ENCODE measurements around the gene FREY1.

FREY1 gene, protein sequence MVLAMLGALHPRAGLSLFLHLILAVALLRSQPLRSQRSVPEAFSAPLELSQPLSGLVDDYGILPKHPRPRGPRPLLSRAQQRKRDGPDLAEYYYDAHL

DNA sequence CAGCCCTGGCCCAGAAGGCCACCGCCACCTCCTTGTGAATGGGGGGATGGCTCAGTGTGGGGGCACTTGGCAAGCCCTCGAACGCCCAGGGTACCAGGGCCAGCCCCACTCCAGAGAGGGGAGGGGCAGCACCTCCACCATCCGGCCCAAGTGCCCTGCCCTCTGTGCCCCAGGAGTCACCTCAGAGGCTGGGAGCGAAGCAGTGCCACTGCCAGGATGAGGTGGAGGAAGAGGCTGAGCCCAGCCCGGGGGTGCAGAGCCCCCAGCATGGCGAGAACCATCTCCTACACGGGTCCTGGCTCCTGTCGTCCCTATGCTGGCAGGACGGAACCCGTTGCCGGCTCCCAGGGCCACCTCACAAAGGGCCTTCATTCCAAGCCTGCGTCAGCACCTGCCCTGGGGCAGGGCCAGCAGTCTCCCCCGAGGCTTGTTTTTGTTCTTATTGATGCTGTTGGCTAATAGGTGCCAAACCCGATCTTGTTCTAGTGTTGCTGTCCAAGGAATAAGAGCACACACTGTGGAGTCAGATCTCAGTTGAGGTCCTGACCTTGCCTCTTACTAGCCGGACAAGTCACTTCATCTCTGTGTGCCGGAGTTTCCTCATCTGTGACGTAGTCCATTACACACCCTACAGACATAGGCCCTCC, at the start of gene FREY1:
FREY1 (minus strand) TSS at position 307 of the 647 bp plus-strand sequence; CDS start at position 281, 26 bp downstream.
- no peak for DNase-seq (ENCODE audit: low read depth in 2 of 2)

DNA sequence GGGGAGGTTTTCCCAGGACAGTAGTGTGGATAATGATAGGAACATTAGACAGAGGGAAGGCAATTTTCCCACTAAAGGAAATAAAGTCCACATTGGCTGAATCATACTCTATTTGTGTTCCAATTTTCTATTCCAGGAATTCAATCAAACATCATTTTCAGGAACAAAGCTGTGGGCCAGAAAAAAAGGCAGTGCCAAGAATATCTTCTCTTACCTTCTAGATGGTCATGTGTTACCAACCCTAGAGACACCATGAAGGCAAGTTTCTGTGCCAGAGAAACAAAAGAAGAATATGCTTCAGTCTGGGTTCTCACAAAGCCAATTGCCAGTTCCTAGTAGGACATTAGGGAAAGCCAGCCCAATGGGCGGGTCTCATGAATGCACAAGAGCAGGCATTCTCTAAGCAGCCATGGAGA, 42.9 kb upstream of the FREY1 start:
- DNase-seq (ENCODE audit: low read depth in 2 of 2), result no peak

DNA sequence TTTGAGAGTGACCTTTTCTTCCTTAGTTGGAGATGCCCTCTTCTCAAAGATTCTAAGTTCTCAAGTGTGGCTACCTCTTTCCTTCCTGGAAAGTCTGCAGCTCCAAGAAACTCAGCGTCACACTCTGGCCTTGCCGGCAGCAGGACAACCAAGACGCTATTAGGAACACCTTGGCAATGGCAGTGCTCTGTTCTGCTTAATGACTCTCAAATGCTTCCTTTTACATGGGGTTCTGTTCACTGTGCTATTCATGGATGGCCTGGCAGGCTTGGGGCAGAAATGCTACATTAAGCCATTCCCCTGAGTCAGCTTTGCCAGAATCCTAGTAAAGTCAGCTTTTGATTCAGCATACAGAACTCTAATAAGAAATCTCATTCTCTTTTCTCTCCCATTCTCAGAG, 41.3 kb upstream of the FREY1 start:
- no peak for DNase-seq (ENCODE audit: low read depth in 2 of 2)

DNA sequence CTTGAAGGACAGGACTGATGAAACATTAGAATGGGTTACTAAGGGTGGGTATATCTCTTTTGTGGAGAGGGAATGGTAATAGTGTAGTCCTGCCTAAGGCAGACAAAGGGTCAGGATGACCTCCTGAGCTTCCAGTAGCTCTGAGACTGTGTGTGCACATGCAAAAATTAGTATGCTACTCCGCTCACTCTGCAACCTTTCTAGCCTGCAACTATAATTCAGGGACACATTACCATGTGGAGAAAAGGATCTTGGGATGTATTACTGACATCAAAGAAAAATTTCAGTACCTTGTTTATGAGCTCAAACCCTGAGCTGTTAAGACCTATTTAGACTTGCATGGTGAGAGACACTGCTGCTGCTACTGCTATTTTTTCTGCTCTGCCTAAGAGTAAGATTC, 40.8 kb upstream of the FREY1 start:
- no peak for DNase-seq (ENCODE audit: low read depth in 2 of 2)

DNA sequence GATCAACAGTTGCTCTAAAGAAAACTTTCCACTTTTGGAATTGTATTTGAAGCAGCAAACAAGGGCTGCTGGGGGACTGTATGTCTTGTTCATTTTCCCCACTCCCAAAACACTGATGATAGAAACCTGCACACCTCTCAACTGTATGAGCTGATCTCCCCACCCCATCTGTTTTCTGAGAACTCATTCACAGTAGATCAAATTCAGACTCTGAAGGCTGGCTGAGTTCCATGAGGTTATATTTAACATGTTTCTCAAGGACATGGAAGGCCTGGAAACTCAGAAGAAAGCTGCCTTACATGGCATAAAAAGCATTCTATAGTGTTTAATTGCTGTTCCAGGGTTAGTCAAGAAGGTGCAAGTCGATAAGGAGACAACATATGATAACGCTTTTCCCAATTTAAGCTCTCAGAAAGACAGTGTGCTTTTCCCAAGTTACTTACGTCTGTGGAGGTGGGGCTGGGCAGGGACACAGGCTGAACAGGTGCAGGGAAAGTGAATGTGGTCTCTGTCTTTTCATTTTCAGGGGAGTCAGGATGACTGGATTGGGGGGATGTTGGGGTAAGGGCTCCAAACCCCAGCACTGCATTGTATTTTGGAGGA, 38.4 kb upstream of the FREY1 start:
- no peak for DNase-seq (ENCODE audit: low read depth in 2 of 2)

DNA sequence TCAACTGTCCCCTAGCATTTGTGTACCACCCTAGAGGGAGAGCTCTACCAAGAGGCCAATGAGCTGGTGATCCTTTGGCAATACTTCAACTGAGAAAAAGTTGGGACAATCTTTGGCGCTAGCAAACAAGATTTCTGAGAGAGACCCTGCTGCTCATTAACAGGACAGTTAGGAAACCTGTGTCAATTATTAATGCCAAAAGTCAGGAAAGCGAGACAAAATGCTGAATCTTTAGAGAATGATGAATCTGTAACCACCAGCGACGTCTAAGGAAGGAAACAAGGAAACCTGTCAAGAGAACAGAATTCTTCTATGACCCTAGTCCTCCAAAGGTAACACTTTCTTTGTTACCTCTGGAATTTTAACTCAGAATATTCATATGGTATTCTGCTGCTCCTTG, 35.3 kb upstream of the FREY1 start:
- DNase-seq (ENCODE audit: low read depth in 2 of 2), result no peak

DNA sequence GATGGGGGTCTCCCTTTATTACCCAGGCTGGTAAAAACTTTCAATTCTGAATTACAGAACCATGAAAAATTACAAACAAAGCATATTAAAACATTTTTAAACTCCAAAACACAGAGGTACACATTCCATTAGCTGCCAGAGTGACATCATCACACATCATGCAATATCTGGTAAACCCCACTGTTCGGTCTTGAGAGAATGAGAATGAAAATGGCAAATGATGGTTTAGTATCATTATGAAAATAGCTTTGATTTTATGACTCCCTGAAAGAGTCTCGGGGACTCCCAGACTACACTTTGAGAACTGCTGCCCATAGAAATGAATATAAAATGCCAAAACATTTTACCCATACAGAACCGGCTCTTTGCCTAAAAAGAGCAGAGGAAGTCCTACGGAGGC, 34.2 kb upstream of the FREY1 start:
- no peak for DNase-seq (ENCODE audit: low read depth in 2 of 2)

DNA sequence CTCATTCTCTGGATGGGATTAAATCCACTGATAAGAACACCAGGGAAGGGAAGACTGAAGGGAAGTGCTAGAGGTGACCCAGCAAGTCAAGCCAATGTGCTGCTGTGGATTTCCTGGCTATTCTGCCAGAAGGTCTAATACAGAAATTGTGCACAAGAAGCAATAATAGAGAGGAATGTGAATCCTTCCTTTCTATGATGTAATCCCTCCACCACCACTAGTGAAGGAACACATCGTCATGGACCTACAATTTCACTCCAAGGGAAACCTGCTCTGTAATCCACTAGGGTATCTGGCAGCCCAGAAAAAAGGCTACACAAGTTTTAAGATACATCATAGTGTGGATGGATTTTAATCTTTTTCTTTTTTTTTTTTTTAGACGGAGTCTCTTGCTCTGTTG, 32.8 kb upstream of the FREY1 start:
- no peak for DNase-seq (ENCODE audit: low read depth in 2 of 2)

DNA sequence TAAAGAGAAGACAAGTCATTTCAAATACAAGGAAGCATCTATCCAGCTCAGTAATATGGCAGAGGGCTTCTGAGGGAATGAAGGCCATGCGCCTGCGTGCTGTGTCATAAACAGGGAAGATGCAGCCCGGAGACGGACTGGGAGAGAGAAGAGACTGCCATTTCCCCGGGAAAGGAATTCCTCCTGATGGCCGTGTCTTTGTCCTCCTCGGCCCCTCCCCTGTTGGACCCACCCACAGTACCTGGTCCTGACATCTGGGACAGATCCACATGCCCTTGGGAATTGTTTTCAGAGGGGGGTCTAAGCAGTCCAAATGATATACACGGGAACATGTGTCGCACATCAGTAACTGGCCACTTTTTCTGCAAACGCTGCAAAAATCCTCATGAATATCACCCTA, 30.8 kb upstream of the FREY1 start:
- DNase-seq (ENCODE audit: low read depth in 2 of 2), result no peak

DNA sequence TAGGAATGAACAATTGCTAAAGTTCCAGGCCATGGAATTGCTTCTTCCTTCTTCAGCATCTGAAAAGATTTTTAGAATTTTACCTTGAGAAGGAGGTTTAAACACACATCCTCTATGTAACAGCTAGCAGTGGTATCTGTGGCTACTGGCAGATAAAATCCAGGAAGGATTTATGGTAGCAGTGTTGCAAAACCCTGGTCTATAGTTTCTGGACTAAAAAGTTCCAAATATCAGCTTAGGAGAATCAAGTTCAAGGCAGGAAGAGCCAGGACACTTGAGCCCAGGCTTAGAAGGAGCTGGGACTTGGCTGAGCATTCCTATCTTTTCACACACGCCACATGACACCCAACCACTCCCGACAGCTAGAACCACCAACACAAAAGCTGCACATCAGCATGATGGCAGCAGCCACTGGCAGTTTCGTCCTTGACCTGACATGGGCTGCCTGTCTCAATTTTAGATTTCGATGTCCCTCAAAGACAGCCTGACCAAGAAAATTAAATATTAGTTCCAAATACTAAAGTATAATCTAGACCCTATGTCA, 29.5 kb upstream of the FREY1 start:
- no peak for DNase-seq (ENCODE audit: low read depth in 2 of 2)

DNA sequence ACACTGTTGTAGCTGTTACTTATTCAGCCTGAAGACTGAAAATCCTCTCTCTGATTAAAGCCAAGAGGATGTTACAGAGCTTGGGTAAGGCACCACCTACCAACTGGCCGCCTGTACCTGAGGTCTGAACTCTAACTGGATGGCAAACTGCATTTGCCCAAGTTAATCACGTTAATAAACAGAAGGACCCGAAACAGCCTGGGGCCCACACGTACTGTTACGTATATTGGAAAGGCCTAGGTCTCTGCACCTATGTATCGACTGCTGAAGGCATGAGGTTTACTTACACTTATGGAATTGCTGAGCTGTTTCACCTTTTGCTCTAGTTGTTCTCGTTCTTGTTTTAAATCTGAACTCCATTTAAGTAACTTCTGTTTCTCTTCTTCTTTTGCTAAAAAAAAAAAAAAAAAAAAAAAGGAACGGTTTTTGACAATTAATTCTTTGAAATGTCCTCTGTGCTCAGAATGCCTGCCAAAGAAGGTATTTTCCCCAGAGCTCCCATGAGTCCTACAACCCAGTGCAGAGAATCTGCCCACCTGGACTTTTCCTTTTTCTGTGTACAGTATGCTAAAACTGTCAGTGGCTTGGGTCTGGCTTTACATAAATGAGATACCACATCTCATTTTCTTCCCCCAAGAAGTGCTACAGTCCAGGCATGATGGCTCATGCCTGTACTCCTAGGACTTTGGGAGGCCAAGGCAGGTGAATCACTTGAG, 28.4 kb upstream of the FREY1 start:
- no peak for DNase-seq (ENCODE audit: low read depth in 2 of 2)

DNA sequence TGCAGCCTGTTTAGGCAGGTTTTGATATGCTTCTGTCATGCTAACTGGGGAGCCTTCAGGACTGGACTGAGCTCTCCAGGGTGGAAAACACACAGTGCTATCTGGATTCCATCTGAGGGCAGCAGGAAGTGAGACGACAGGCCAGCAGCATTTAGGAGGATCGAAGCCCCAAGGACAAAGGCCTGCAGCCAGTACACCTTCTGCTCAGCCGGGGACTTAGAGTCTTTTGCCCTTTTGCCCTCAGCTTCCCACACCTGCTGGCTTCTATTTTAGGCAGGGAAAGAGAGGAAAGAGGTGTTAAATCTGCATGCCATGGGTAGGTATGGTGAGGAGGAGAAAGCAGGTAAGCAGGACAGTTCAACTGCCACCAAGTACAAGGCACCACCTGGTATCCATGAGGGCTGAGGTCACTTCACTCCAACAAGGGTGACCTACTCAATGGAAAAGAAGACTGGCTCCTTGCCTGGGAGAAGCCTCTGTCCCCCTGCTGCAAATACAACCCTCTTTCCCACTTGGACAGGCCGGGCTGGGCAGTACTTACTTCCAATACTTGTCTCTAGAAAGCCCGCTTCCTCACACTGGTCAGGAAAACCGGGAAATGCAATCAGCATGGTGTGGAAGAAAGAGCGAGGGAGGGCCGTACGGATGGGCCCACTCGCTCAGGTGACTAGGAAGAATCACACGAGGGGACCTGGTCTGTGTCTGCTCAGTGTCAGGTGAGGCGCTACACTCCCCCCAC, 27.7 kb upstream of the FREY1 start:
- DNase-seq (ENCODE audit: low read depth in 2 of 2), result no peak

DNA sequence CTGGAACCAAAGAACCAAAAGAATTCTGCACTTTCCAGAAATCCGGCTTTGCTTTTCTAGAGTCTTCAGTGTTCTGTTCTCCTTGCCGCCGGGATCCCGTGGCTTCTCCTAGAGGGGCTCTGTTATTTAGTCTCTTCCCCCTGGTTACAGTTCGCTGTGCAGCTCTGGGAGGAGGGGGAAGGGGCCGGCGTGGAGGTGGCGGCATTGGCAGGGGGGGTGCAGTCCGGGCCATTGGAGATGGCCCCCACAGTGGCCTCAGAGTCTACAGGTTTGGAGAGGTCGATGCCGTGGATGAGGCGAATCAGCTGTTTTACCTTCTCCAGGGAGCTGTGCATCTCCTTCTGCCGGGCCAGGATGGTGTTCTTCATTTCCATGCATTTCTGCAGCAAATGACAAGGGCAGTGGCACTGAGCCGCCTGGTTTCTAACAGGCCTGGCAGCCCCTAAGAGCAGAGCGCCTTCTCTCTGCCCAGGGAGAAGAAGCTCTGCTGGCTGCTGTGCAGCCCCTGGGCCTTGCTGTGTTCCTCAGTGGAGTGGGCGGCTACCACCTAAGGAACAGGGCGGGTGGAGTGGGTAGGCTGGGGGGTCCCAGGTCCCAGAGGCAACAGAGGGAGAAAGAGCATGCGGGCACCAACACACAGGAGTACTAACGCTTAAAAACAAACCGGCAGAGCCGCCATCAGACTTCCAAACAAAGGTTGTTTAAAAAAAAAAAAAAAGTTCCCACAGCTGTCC, 26.9 kb upstream of the FREY1 start:
- DNase-seq (ENCODE audit: low read depth in 2 of 2), result no peak

DNA sequence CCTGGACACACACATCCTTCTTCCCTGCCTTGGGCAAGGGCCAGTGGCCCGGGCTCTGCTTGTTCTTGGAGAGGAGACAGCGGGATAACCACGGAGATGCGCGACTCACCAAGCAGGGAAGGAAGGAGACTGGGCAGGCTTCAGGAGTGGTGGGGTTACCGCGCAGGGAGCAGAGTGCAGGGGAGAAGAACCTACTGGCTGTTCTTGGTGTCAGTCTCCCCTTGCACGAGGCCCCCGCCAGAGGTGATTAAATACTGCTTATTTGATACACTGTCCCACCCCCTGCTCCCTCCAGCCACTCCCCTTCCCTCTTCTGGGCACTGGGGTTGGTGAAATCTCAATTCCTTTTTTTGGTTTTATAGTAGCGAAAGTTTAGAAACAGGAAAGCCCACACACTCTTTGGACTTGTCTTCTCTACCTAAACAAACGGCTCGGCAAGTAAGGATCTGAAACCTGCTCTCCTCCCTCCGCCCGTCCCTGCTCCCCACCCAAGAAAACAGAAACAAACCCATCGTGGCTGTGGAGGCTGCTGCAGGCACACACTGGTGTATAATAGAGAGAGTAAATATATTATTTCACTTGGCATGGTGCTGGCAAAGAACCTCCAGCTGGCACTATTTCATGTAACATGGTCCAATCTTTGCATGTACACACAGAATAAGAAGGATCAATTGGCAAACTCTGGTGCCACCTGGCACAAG, 26.2 kb upstream of the FREY1 start:
- DNase-seq (ENCODE audit: low read depth in 2 of 2), result no peak

DNA sequence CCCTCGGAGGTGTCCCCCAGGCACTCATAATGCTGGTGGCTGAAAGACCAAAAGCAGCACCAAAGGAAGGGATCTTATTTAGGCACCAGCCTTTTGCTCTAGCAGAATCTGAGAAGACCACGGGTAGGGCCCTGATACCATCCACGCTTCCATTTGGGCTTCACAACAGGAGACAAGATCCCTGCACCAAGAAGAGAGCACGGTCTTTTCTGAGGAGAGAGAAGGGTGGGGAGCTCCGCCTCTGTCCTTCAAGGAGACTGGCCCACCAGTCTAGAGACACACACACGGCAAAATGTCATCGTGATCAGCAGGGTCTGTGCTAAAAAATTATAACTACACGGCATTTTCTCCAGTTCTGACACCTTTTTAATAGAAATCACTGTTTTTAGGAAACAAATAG, 25.1 kb upstream of the FREY1 start:
- DNase-seq (ENCODE audit: low read depth in 2 of 2), result no peak

DNA sequence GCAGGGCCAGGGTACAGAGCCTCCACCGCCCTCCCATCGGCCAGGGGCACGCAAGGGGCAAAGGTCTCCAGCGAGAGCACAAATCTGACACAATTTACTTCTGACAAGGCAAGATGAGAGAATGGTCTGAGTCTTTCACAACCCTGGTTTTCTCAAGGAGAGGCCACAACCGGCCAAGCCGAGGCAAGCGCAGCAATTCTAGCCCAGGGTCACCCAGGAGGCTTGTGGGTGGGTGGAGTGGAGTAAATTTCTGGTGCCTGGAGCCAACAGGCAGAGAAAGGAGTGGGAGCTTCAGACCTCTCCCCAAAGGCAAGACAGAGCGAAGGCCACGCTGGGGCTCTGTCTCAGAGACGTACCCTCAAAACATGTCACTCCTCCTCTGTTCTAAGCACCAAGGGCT, 24.7 kb upstream of the FREY1 start:
- no peak for DNase-seq (ENCODE audit: low read depth in 2 of 2)

DNA sequence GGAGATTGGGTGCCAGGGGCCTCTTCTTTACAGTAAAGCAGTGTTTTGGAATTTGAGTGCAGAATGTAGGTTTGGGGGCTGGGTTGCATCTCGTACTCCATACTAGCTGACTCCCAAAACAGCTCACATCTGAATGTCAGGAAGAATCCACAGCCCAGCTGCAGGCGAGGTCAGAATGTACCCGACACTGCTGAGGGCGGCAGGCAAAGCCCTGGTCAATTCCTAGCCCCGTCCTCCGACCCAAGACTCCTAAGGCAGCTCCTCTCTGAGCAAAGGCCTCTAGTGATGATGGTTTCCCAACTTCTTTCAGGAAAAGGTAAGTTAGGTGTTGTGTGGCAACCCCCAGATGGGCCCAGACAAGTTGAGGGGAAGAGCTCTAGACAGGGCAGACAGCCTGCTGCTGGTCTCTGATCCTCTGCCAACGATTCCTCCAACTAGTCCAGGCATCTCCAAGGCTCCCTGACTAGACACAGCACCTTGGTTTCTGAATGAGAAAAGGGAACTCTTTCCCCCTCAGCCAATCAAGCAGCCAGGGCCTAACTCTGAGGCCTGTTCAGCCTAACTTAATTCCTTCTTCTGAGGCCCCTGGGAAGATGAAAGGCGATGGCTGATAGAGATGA, 24.0 kb upstream of the FREY1 start:
- DNase-seq (ENCODE audit: low read depth in 2 of 2), result no peak

DNA sequence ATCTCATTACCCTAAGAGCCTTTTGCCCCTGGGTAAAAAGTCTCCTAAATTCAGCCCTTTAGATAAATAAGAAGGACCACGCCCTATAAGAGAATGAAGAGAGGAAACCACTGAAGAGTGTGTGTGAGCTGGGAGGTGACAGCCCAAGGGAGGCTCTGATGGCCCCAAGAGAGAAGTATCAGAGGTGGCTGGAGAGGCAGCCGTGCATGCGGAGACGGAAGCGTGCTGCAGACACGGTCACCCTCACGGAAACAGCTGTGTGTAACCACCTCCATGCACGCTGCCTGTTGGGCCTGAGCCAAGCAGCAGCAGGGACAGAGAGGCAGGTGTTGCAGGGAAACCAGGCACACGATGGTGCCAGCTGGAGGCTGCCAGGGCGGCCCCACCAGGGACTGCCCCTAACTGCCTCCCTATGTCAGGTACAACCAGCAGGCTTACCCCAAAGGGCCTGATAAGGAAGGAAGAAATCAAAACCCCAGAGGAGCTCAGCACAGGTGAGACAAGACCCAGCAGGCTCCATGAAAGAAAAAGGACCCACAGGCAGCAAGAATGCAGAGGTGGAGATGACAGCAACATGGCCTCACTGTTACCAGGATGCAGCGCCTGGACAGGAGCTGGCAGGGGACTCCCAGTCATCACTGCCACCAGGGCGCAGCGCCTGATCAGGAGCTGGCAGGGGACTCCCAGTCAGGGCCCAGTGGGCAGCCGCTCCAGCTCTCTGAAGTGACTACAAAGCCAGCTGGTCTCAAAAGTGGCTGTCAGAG, 23.1 kb upstream of the FREY1 start:
- DNase-seq (ENCODE audit: low read depth in 2 of 2), result peak in 1 of 2 donors; percentile 14

DNA sequence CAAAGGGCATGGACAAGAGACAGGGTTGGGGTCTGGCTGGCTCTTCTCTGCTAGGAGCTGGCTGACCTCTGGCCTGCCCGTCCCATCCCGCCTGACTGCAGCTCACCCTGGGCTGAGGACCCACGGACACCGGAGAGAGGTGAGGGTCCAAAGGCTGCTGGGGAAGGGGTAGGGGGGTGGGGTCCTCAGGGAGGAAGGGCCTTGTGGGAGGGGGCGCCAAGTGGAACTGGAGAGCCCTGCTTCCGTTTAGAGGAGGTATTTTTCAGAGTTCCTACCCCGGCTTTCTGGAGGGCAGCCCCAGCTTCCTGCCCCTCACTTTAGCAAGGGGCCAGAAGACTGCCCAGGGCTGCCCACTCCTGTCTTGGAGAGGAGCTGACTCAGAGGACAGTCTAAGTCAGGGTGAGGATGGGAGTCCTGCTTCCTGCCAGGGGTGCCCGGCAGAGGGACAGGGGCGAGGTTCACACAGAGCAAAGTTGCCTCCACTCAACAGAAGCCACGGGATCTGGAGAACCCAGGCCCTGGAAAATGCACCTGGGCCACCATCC, 22.5 kb upstream of the FREY1 start:
- no peak for DNase-seq (ENCODE audit: low read depth in 2 of 2)

All from stimulated activated CD8-positive, alpha-beta memory T cell treated with anti-CD3 and anti-CD28 coated beads, Interleukin-7, amount 100 ng/mL, for 4 hours (primary cell).